NCI-H526 treated with DMSO at 0.1 percent for 48 hours (cell line): ENCODE measurements around the gene PTPRN2.

Experiments
- DNase-seq: peaks from one replicate; lab custom pipeline; 2025; lab: John Stamatoyannopoulos, UW

PTPRN2 gene

DNA sequence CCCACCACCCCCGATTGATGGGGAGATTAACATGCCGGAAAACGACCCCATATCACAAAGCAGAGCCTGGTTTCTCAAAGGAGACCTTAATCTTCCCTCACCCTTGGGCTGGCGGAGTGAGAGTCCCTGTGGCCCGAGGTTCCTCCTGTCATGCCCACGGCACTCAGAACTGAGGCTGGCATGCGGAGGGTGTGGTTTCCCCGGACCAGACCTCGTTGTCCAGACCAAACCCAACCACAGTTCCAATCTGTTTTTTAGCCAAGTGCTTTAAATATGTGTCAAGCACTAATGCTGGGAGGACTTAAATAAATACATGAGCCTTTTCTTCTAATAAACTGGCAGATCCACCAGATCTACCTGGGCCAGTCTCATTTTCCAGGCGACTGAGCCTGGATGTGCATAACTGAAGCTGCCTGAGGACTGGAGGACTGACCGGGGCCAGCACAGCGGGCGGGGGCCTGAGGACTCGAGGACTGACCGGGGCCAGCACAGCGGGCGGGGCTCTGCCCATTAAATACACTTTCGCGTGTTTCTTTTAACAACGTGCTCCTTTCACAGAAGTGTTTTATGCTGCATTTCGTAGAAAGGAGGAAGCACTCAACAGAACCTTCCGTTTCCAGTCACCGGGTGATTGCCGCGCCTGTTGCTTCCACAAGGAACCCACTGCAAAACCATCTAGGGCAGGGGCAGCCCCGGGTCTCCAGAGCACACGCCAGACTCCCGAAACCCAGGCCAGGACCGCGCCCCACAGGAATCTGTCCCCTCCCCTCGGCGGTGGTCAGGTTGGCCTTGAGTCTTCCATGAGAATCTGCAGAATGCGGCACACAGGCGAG, 334.6 kb downstream of the PTPRN2 start:
- DNase-seq: no peak

- DNase-seq: no peak
Measured at GRCh38 chr7:158252081-158252836, 335.4 kb downstream of the PTPRN2 start.

- no peak for DNase-seq
Measured at GRCh38 chr7:158251061-158251965, 336.3 kb downstream of the PTPRN2 start.

DNA sequence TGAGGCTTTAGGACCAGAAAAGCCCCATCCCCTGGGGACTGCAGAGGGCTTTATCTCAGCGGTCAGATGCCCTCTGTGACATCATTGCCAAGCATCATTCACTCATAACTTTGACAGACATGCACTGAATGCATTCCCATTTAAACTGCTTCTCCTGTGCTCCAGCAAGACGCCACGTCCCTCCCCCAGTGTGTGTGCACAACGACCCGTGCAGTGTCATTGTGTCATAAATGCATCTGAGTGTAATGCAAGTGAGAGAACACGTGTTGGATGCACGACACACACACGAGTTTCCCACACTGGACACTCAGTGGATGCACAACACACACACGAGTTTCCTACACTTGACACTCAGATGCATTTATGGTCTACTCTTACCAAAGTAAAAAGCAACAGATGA, 337.9 kb downstream of the PTPRN2 start:
- no peak for DNase-seq

- no peak for DNase-seq
Measured at GRCh38 chr7:158248816-158249215, 338.8 kb downstream of the PTPRN2 start.

GRCh38 chr7:158247758-158248487, 339.7 kb downstream of the PTPRN2 start:
- no peak for DNase-seq

GRCh38 chr7:158246960-158247673, 340.5 kb downstream of the PTPRN2 start:
- DNase-seq: no peak

GRCh38 chr7:158246272-158246959, 341.2 kb downstream of the PTPRN2 start:
- DNase-seq: no peak

- DNase-seq: no peak
Measured at GRCh38 chr7:158245724-158246041, 341.9 kb downstream of the PTPRN2 start.

DNA sequence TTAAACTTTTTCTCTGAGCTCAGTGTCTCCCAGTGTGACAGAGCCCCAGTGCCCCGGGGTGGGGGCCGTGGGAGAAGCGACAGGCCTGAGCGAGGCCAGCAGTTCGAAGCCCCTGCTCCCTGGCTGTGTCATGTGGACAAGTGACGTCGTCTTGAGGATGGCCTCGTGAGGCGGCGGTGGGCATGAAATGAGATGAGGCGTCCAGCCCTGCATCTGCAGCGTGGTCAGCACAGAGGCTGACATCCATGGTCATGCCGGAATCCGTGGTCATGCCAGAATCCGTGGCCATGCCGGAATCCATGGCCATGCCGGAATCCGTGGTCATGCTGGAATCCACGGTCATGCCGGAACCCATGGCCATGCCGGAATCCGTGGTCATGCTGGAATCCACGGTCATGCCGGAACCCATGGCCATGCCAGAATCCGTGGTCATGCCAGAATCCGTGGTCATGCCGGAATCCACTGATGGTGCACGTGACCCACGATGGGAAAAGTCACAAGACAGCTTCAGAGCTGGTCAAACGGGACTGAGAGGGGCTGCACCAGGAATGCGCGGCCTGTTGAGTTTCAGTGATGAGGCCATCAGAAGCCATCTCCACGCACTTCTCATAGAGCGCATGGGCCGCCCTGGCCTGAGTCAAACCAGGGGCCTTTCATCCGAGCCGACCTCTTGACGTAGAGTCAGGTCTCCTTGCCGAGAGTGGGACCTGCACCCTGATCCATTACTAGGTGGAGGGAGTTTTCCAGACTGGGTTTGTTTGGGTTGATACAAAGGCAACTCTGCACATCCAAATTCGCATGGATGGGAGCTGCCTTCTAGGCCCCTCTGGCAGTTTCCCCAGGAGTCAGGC, 342.5 kb downstream of the PTPRN2 start:
- no peak for DNase-seq

DNA sequence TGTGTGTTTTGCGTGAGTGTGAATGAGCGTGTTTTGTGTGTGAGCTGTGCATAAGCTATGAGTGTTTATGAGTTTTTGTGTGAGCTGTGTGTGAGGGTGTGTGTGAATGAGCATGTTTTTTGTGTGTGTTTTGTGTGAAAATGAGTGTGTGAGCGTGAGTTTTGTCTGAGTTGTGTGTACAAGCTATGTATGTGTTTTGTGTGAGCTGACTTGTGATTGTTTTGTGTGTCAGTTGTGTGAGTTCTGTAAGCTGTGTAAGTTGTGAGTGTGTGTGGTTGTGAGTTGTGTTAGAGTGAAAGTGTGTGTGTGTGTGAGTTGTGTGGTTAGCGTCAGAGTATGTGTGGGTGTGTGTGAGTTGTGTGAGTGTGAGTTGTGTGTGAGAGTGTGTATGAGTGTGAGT, 343.2 kb downstream of the PTPRN2 start:
- no peak for DNase-seq

GRCh38 chr7:158241919-158242318, 345.7 kb downstream of the PTPRN2 start:
- no peak for DNase-seq

GRCh38 chr7:158240801-158241200, 346.8 kb downstream of the PTPRN2 start:
- DNase-seq: no peak

DNA sequence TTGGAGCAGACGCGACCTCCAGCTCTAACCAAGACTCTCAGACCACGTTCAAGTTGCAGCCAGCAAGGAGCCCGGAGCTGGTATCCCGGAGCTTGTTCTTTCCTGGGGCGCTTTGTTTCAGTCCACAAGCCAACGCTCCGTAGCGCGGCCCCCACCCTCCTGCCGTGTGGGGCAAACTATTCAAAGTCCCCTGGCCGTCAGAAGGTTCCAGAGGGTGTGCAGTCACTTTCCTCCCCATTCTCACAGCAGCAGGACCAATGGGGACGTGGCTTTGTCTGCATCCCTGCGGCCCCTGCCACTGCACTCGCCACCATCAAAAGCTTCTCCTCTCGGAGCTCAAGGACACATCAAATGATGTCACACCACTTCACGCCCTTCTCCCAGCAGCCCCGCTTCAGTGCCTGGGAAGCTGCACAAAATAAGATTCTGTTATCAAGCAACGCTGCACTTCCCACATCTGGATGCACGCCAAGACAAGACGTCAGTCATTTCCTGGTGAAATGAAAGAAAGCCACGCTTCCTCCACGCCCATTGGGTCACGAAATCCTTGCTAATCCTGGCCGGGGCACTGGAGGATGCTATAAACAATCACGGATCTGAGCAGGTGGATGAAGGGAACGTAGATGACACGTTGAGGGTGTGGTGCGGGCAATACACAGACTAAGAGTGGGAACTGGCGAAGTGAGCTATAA, 348.2 kb downstream of the PTPRN2 start:
- DNase-seq: no peak

- no peak for DNase-seq
Measured at GRCh38 chr7:158238616-158239289, 348.9 kb downstream of the PTPRN2 start.

GRCh38 chr7:158237672-158238335, 349.8 kb downstream of the PTPRN2 start:
- no peak for DNase-seq

- no peak for DNase-seq
Measured at GRCh38 chr7:158236400-158236799, 351.2 kb downstream of the PTPRN2 start.

- DNase-seq: no peak
Measured at GRCh38 chr7:158235862-158236261, 351.8 kb downstream of the PTPRN2 start.
